ENCODE measurements around the gene UPP2. TPM values are rescaled to one million over a fixed set of nuclear protein-coding genes. Genes with fewer than 3 reads are reported as not detected.

Gene UPP2
- total and polyA plus RNA-seq, 9 of the 15 experiments (the other 6 are each of a cell fraction or from before 2014, with no cell fraction given): not detected

GRCh38 chr2:158071018-158071417, 30.7 kb upstream of the UPP2 start:
- Histone ChIP-seq H3K36me3 (ENCODE audit: control insufficient read depth, insufficient read depth, low read length) (no peaks in the 10 kb centered on the region), H3K4me1 (replicated peaks in 1 of 2; ENCODE audit: control insufficient read depth in 2 of 2, insufficient read depth in 2 of 2, low read length in 2 of 2) (no peaks in the 10 kb centered on the region), H3K9me1 (ENCODE audit: control insufficient read depth, insufficient read depth, low read length) (no peaks in the 10 kb centered on the region), H2AFZ (ENCODE audit: low read depth, low read length) (no peak overlapping the region), H3K27ac (ENCODE audit: extremely low read depth, low read depth, low read length) (no peak overlapping the region), H3K27me3 (ENCODE audit: control insufficient read depth in 2 of 2, insufficient read depth in 2 of 2, low read length in 2 of 2) (peaks cover 0 to 4% of the 10 kb centered on the region in 2 experiments; a peak in 1 of 5 replicates), H3K4me2 (ENCODE audit: insufficient read depth, low read length) (no peak overlapping the region), H3K9ac (ENCODE audit: insufficient read depth in 1 of 2, low read depth in 2 of 2, low read length in 2 of 2) (no peak overlapping the region), H4K20me1 (replicated peaks; ENCODE audit: control insufficient read depth, insufficient read depth, low read length) (no peaks in the 10 kb centered on the region), H3K4me3 (no peak overlapping the region), H3K9me3 (replicated peaks; ENCODE audit: control insufficient read depth, insufficient read depth, low read depth, low read length) (no peaks in the 10 kb centered on the region), H3K79me2 (ENCODE audit: control insufficient read depth, insufficient read depth, low read length) (no peaks in the 10 kb centered on the region)
- FAIRE-seq: no peak
- ChIA-PET POLR2A (no interaction called here), CTCF (ENCODE audit: low intra/inter-chr PET ratio) (no interaction called here)
- BruUV-seq (replicated peaks): no TSS peak
- no peak for DNase-seq (ENCODE audit: extremely low read depth in 1 of 4, low spot score in 3 of 4)
- intact Hi-C loops (cut with micrococcal nuclease): no loop called here
- in situ Hi-C loops (cut with MboI): no loop called here
- 1% methylated on average over 5 of the region's 5 CpGs for WGBS (ENCODE audit: insufficient coverage, low coverage, missing lambda C conversion rate)
- peak; percentile 87 for ATAC-seq
- TF ChIP-seq TRIM24 (IDR thresholded peaks at IDR 0.05): peak in 1 of 2 experiments; percentile 71; a peak in 2 of 4 replicates
- 0 out of 2 replicates have a peak, but pooled peaks have one; percentile 37 for TF ChIP-seq TOE1 (IDR thresholded peaks at IDR 0.05; ENCODE audit: borderline replicate concordance)
- TF ChIP-seq TOE1 (CRISPR knock-in tag; IDR thresholded peaks at IDR 0.05; ENCODE audit: borderline replicate concordance, low read depth): no peak
- peak; percentile 26; the same call in 1 of the 2 replicates for TF ChIP-seq TFE3 (CRISPR knock-in tag; IDR thresholded peaks at IDR 0.05)
- TF ChIP-seq ATF3 (IDR thresholded peaks at IDR 0.05): peak; percentile 82
- no peak for TF ChIP-seq ATF3 (CRISPR knock-in tag; conservative IDR thresholded peaks at IDR 0.05)
- TF ChIP-seq RAD51 (IDR thresholded peaks at IDR 0.05; ENCODE audit: borderline replicate concordance, low read depth): peak; percentile 77
- TF ChIP-seq ATF7 (IDR thresholded peaks at IDR 0.05): peak; percentile 49; the same call in 1 of the 2 replicates
- no peak for TF ChIP-seq CBFB (CRISPR knock-in tag; IDR thresholded peaks at IDR 0.05)
- peak; percentile 65 for TF ChIP-seq BHLHE40 (IDR thresholded peaks at IDR 0.05; ENCODE audit: low read length)
- TF ChIP-seq, protein P1, sequence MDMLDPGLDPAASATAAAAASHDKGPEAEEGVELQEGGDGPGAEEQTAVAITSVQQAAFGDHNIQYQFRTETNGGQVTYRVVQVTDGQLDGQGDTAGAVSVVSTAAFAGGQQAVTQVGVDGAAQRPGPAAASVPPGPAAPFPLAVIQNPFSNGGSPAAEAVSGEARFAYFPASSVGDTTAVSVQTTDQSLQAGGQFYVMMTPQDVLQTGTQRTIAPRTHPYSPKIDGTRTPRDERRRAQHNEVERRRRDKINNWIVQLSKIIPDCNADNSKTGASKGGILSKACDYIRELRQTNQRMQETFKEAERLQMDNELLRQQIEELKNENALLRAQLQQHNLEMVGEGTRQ (CRISPR knock-in tag; IDR thresholded peaks at IDR 0.05): peak; percentile 67
- TF ChIP-seq DDX20 (tag; IDR thresholded peaks at IDR 0.05; ENCODE audit: low read depth): no peak

All from K562 (cell line).